Measurements from ENCODE around the gene PDLIM7. TPM values are rescaled to one million over a fixed set of nuclear protein-coding genes. Genes with fewer than 3 reads are reported as not detected.

Gene PDLIM7
- total and polyA plus RNA-seq, 2 of the 8 experiments (the other 6 are each of a cell fraction or from before 2014, with no cell fraction given), result 67.3 to 94.2 TPM

DNA sequence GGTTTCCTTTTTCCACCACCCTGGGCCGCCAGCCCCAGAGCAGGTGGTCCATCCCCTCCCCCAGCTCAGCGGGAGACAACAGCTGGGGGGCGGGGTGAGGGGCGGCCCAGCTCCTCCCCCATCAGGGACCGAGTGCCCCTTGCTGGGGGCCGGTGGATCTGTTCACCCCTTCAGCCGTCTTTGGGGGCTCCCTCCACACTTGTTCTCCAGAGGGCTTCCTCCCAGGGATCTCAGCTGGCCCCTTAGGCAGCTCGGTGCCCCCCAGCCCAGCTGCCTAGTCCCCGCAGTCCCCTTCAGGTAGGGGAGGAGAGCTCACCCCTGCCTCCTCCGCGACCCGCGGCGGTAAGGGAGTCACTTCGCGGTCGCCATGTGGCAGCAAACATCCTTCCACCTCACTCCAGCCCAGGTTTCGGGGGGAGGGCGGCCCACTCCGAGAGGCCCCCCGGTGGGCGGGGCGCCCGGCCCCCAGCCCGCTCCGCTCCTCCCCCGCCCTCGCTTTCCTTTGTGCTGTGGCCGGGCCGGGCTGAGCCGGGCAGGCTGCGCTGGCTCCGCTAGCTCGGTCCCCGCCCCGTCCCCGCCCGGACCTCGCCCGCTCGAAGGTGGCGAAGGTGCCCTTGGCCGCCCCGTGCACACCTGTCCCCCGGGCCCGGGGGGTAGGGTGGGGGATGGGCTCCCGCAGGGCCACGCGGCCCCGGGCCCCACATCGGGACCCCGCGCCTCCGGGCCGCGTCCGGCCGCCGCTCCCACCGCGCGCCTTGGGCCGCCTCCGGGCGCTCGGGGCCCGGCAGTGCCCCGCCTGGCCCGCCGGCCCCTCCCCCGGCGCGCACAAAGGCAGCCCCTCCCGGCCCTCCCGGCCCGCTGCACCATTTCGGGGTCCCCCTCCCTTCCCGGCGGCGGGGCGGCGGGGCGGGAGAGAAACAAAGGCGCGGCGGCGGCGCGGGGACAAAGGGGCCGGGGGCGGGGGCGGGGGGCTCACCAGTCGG lies 24.7 kb downstream of the PDLIM7 start:
- peak overlapping the region; percentile 88 for H4K5ac ChIP-seq (ENCODE audit: insufficient read length, low read depth, low read length)
- no peak overlapping the region for H3K23ac ChIP-seq (ENCODE audit: insufficient read length)
- ChIA-PET POLR2A (ENCODE audit: partially characterized antibody) (interaction anchor here (0.7 to 67.5 kb wide), 10 partner anchors 4 to 162 kb away, joined by 3 to 3349 read pairs (median 5); partner anchors contain the start of genes B4GALT7, DBN1, DDX41 and DOK3), CTCF (ENCODE audit: partially characterized antibody) (interaction anchor here (0.7 to 7.9 kb wide), 8 partner anchors 8 to 82 kb away, joined by 3 to 64 read pairs (median 9); no protein-coding TSS in a partner anchor)
- H3K36me3 ChIP-seq (ENCODE audit: control insufficient read depth in 2 of 4, insufficient read depth in 4 of 4, low read length in 3 of 4), result peaks cover 11 to 33% (median 16%) of the 10 kb centered on the region in 4 experiments
- WGBS, 2 experiments (ENCODE audit: extremely low coverage in 1 of 2, insufficient coverage in 1 of 2, insufficient read length in 1 of 2, insufficient replicate concordance in 2 of 2, low coverage in 1 of 2, low lambda C conversion rate in 2 of 2, missing lambda C conversion rate in 1 of 2), result 0% methylated on average over 6 of the region's 93 CpGs; no CpG with 5 or more reads in 1 of the 2 experiments
- H3K27me3 ChIP-seq (replicated peaks in 1 of 4; ENCODE audit: control insufficient read depth in 3 of 4, extremely low read depth in 1 of 4, insufficient read depth in 3 of 4, low read length in 3 of 4), result no peaks in the 10 kb centered on the region
- H2BK120ac ChIP-seq (replicated peaks; ENCODE audit: low read depth, low read length), result no peak overlapping the region
- H3K9me3 ChIP-seq (ENCODE audit: insufficient read depth in 2 of 2, low read depth in 1 of 2, low read length in 1 of 2), result no peaks in the 10 kb centered on the region
- H2AFZ ChIP-seq (ENCODE audit: low read length), result no peak overlapping the region
- H4K8ac ChIP-seq (ENCODE audit: extremely low read depth, insufficient read depth, low read length), result peak overlapping the region; percentile 98; the same call in 1 of the 2 replicates
- H4K20me1 ChIP-seq (replicated peaks in 1 of 2; ENCODE audit: control insufficient read depth in 1 of 2, insufficient read depth in 2 of 2, low read length in 2 of 2), result peaks cover 31 to 32% of the 10 kb centered on the region in 2 experiments
- peaks cover 11 to 46% (median 39%) of the 10 kb centered on the region in 4 experiments for H3K4me1 ChIP-seq (replicated peaks in 1 of 4; ENCODE audit: control insufficient read depth in 3 of 4, insufficient read depth in 4 of 4, low read length in 3 of 4)
- peaks cover 14 to 47% of the 10 kb centered on the region in 2 experiments for H3K79me2 ChIP-seq (ENCODE audit: control insufficient read depth in 1 of 2, insufficient read depth in 2 of 2, low read length in 2 of 2)
- H3K9ac ChIP-seq (replicated peaks in 1 of 4; ENCODE audit: extremely low read depth in 1 of 4, low read depth in 3 of 4, low read length in 3 of 4), result peak overlapping the region; percentile 89 to 100 (median 92)
- peaks cover 24% of the 10 kb centered on the region for H3K79me1 ChIP-seq (ENCODE audit: low read depth, low read length)
- H2BK15ac ChIP-seq (ENCODE audit: low read length), result no peak overlapping the region
- no peak overlapping the region for H2BK20ac ChIP-seq (ENCODE audit: low read length)
- no peak overlapping the region for H2BK12ac ChIP-seq (ENCODE audit: low read depth, low read length)
- H3K14ac ChIP-seq (ENCODE audit: insufficient read length), result no peak overlapping the region
- peak overlapping the region; percentile 78 to 96 (median 88) for H3K4me3 ChIP-seq (ENCODE audit: extremely low read depth in 1 of 4, insufficient read depth in 2 of 4, low read depth in 3 of 4, low read length in 4 of 4)
- FAIRE-seq (no peak), DNase-seq (ENCODE audit: low read depth in 1 of 2, low spot score in 2 of 2) (no peak)
- peak overlapping the region; percentile 95 for H3K56ac ChIP-seq (replicated peaks; ENCODE audit: insufficient read length, low read depth, low read length)
- H3K23me2 ChIP-seq (ENCODE audit: low read depth, low read length), result peaks cover 3% of the 10 kb centered on the region
- H2BK5ac ChIP-seq (ENCODE audit: low read depth, low read length), result peak overlapping the region; percentile 97; the same call in 1 of the 2 replicates
- H4K91ac ChIP-seq (replicated peaks; ENCODE audit: insufficient read length, low read length), result peak overlapping the region; percentile 96
- H3K27ac ChIP-seq (ENCODE audit: low read depth, low read length), result peak overlapping the region; percentile 90
- H3K4ac ChIP-seq (replicated peaks; ENCODE audit: insufficient read length, low read depth, low read length), result peak overlapping the region; percentile 95
- H3K4me2 ChIP-seq (ENCODE audit: insufficient read depth in 1 of 2, low read depth in 2 of 2, low read length in 2 of 2), result peak overlapping the region; percentile 76 to 78
- 0 out of 2 replicates have a peak overlapping the region, but pooled peaks have one; percentile 66 for H2AK5ac ChIP-seq (ENCODE audit: low read depth, low read length)
- H3K18ac ChIP-seq (ENCODE audit: extremely low read depth, low read length), result peak overlapping the region; percentile 98
- peak; percentile 47; the same call in 1 of the 2 replicates for TF ChIP-seq TCF12 (IDR thresholded peaks at IDR 0.05; ENCODE audit: low read depth, low read length)
- no peak for TF ChIP-seq NRF1 (IDR thresholded peaks at IDR 0.05; ENCODE audit: low read depth, low read length)
- TF ChIP-seq YY1 (IDR thresholded peaks at IDR 0.05; ENCODE audit: low read depth, low read length), result peak; percentile 25; the same call in 1 of the 2 replicates
- TF ChIP-seq MAFK (IDR thresholded peaks at IDR 0.05; ENCODE audit: low read depth, low read length), result no peak
- TF ChIP-seq POLR2A (IDR thresholded peaks at IDR 0.05; ENCODE audit: control extremely low read depth in 1 of 2, low read depth in 2 of 2, low read length in 2 of 2), result peak in 1 of 2 experiments; percentile 67; a peak in 1 of 3 replicates

Data from H1 (cell line).